ENCODE data around the gene PANK2.
A peak's percentile ranks its signal among the peaks of the same experiment; 100 is the strongest.

Gene PANK2

GRCh38 chr20:3863317-3863716 lies 25.9 kb upstream of the PANK2 start:
- no peak for DNase-seq (ENCODE audit: low read depth)
- TF ChIP-seq CTCF (IDR thresholded peaks at IDR 0.05; ENCODE audit: insufficient read depth, low read depth, low read length, missing control alignments): no peak
- no peak overlapping the region for H3K4me3 ChIP-seq (ENCODE audit: low read length)

GRCh38 chr20:3864518-3864917 lies 24.7 kb upstream of the PANK2 start:
- DNase-seq (ENCODE audit: low read depth): no peak
- H3K4me3 ChIP-seq (ENCODE audit: low read length): no peak overlapping the region
- no peak for TF ChIP-seq CTCF (IDR thresholded peaks at IDR 0.05; ENCODE audit: insufficient read depth, low read depth, low read length, missing control alignments)

GRCh38 chr20:3865152-3865886 lies 23.9 kb upstream of the PANK2 start:
- no peak for TF ChIP-seq CTCF (IDR thresholded peaks at IDR 0.05; ENCODE audit: insufficient read depth, low read depth, low read length, missing control alignments)
- no peak for DNase-seq (ENCODE audit: low read depth)
- H3K4me3 ChIP-seq (ENCODE audit: low read length): no peak overlapping the region

GRCh38 chr20:3865887-3866407 lies 23.2 kb upstream of the PANK2 start:
- H3K4me3 ChIP-seq (ENCODE audit: low read length): no peak overlapping the region
- DNase-seq (ENCODE audit: low read depth): no peak
- TF ChIP-seq CTCF (IDR thresholded peaks at IDR 0.05; ENCODE audit: insufficient read depth, low read depth, low read length, missing control alignments): no peak

- TF ChIP-seq CTCF (IDR thresholded peaks at IDR 0.05; ENCODE audit: insufficient read depth, low read depth, low read length, missing control alignments): no peak
- H3K4me3 ChIP-seq (ENCODE audit: low read length): no peak overlapping the region
- peak; percentile 26 for DNase-seq (ENCODE audit: low read depth)
Measured at GRCh38 chr20:3866464-3866863, 22.7 kb upstream of the PANK2 start.

- no peak for TF ChIP-seq CTCF (IDR thresholded peaks at IDR 0.05; ENCODE audit: insufficient read depth, low read depth, low read length, missing control alignments)
- H3K4me3 ChIP-seq (ENCODE audit: low read length): no peak overlapping the region
- no peak for DNase-seq (ENCODE audit: low read depth)
Measured at GRCh38 chr20:3867802-3868201, 21.4 kb upstream of the PANK2 start.

Measured in epithelial cell of esophagus (primary cell).